Subcutaneous adipose tissue (tissue), 4 donors: ENCODE measurements around the gene EME1. TPM values are rescaled to one million over a fixed set of nuclear protein-coding genes. Genes with fewer than 3 reads are reported as not detected.

ENCODE experiments used
- total RNA-seq, 4 donors: library from RNA; depleted of rRNA; stranded (reverse); fragments of >200 nt; gene quantifications; one replicate each; pipeline ENCODE4 v1.1.0, GENCODE V29; 2016
- TF ChIP-seq, protein P1 (sequence below): fragments of 450-650 bp; IDR thresholded peaks from one replicate; pipeline ENCODE4 v1.5.1; 2016; ENCODE audit warnings: low read depth, mild to moderate bottlenecking, control low read depth, antibody characterized with exemption, moderate library complexity

The EME1 gene
- total RNA-seq, 4 donors from 2014 or later, result 0.88 to 1.3 (median 1.2) TPM; not detected in 1

DNA sequence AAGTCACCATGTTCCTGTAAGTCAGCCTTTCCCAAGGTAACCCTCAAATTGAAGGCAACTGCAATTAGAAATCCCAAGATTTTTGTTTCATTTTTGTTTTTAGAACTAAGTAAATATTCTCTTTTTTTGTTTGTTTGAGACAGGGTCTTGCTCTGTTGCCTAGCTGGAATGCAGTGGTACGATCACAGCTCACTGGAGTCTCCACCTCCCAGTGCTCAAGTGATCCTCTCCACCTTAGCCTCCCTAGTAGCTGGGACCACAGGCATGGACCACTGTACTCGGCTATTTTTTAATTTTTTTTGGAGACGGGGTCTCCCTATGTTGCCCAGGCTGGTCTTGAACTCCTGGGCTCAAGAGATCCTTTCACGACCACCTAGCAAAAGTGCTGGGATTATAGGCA lies 34.9 kb downstream of the EME1 start:
- TF ChIP-seq, protein P1, sequence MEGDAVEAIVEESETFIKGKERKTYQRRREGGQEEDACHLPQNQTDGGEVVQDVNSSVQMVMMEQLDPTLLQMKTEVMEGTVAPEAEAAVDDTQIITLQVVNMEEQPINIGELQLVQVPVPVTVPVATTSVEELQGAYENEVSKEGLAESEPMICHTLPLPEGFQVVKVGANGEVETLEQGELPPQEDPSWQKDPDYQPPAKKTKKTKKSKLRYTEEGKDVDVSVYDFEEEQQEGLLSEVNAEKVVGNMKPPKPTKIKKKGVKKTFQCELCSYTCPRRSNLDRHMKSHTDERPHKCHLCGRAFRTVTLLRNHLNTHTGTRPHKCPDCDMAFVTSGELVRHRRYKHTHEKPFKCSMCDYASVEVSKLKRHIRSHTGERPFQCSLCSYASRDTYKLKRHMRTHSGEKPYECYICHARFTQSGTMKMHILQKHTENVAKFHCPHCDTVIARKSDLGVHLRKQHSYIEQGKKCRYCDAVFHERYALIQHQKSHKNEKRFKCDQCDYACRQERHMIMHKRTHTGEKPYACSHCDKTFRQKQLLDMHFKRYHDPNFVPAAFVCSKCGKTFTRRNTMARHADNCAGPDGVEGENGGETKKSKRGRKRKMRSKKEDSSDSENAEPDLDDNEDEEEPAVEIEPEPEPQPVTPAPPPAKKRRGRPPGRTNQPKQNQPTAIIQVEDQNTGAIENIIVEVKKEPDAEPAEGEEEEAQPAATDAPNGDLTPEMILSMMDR, result no peak

DNA sequence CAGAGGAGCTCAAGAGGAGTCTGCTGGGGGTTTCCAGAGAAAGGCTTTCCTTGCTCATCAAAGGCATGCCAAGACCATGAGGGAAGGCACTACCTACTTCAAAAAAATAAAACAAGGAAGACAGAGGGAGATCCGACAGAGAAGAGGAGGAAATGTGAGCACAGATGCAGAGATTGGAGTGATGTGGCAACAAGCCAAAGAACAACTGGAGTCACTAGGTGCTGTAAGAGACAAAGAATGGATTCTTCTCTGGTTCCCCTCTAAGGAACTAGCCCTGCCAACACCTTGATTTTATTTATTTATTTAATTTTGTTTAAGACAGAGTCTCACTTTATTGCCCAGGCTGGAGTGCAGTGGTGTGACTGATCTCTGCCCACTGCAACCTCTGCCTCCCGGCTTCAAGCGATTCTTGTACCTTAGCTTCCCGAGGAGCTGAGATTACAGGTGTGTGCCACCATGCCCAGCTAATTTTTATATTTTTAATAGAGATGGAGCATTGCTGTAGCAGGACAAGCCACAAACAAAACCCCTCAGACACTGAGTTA lies 39.2 kb downstream of the EME1 start:
- TF ChIP-seq, protein P1, result no peak

DNA sequence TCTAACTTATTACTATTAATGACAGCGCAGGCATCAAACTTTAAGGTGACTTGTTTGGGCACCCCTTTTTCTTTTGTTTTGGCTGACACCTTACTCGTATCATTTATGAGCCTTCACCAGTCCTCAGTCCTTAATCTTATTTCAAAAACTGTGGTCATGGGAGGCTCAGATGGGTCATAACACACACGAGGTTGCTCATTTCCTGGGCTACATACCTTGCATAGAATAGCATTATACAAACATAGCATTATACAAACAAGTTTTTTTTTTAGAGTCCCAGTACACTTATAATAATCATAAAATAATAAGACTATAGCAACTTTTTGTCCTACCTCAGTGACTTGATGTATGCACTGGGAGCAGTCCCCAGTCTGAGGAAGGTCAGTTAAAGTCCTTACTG lies 41.8 kb downstream of the EME1 start:
- TF ChIP-seq, protein P1, result no peak

DNA sequence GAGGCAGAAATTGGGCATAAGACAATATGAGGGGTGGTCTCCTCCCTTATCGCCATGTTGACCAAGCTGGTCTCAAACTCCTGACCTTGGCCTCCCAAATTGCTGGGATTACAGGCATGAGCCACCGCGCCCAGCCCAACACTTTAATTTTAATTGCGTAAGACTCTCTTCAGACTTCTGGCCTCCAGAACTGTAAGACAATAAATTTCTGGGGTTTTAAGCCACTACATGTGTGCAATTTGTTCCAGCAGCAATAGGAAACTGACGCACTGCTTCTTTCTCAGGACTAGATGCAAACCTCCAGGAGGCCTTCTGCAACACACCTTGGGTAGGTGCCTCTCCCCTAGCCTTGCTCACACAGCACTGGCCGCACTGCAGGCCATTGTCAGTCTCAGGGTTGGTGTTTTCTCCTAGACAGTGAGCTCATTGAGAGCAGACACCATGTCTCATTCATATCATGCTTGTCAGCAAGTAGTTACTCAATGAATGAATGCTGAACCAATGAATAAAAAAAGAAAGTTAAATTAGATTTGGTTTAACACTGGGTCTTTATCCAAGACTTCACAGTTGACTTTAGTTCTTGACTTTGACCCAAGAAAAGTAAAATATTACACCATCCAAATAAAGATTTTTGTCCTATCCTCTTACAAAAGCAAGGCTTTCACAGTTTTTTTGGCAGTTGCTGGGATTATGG lies 47.5 kb downstream of the EME1 start:
- TF ChIP-seq, protein P1, result no peak

DNA sequence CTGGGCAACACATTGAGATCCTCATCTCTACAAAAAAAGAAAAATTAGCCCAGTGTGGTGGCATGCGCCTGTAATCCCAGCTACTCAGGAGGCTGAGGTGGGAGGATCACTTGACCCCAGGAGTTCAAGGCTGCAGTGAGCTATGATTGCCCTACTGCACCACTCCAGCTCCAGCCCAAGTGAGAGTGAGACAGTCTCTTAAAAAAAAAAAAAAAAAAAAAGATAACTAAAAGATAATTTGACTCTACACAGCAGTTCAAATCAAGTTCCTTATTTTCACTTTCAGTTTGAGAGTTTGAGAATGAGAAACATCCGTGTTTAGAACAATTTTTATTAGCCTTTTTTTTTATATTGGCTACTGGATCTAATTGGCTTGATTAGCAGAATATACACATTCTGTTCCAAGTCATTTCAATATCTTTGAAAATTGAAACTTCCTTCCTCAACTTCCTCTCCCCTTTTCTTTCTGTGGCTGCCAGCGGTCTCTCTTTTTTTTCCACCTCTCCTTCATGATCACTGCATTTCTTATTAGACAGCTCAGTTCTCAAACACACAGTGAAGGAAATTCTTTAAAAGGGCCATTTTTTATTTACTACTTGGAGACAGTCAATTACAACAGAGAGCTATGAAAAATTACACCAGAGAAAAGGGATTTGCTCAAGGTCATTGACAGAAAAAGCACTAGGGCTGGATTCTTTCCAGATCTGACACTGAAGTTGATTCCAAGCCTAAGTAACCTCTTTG lies 48.5 kb downstream of the EME1 start:
- TF ChIP-seq, protein P1, result no peak

DNA sequence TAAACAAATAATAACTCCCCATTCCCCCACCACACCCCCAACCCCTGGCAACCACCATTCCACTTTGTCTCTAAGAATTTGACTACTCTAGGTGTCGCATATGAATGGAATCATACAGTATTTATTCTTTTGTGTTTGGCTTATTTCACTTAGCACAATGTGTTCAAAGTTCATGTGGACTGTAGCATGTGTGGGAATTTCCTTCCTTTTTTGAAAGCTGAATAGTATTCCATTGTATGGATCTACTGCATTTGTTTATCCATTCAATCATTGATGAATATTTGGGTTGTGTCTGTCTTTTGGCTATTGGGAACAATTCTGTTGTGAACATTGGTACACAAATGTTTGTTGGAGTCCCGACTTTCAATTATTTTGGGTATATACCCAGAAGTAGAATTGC lies 49.7 kb downstream of the EME1 start:
- TF ChIP-seq, protein P1, result no peak

DNA sequence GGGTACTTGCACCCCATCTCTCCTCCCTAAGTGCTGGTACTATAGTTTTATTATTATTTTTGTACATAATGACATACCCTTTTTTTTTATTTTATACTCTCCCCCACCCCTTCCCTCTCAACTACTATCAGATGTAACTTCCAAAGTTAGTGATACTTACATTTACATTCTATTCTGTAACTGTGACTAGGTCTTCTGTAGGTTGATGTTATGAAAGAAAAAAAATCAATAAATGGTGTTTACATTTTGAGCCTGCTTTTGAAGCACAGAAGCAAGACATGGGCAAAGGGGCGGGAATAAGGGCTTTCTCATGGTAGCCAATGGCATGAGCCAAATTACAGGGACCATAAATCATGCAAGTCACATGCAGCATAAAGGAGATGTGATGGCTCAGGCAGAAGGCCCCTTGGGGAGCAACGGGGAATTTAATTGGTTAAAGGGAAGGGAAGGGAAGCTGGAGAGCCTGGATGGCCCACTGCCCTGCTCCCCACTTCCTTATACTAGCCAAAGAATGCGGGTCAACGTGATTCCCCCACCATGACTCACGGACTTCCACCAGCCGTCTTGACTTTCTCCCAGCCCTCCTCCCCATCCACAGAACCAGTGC lies 50.6 kb downstream of the EME1 start:
- TF ChIP-seq, protein P1, result no peak
